ENCODE results near the gene GLTP.
"Not testable (repeated sequence)": the region's sequence is repeated elsewhere in the genome, so short reads cannot be mapped to it uniquely, and the experiment has no call there.

Gene GLTP

DNA sequence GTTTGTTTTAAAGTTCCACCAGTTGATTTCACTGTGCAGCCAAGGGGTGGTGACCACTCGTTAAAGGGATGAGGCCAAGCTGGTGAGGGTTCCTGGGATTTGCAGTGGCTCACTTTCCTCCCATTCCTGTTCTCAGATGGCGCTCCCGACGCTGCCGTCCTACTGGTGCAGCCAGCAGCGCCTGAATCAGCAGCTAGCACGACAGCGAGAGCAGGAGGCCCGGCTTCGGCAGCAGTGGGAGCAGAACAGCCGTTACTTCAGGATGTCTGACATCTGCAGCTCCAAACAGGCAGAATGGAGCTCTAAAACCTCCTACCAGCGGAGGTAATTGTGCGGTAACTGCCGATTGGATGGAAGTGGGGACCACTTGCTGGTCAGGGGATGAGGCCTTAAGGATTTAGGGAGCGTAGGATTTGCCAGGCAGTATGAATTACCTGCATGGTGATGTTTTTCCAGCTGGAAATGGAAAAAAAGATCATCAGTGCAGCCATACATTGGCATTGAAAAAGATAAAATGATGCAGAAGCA lies 22.6 kb upstream of the GLTP start:
- DNase-seq (no peak), ATAC-seq (no peak)

DNA sequence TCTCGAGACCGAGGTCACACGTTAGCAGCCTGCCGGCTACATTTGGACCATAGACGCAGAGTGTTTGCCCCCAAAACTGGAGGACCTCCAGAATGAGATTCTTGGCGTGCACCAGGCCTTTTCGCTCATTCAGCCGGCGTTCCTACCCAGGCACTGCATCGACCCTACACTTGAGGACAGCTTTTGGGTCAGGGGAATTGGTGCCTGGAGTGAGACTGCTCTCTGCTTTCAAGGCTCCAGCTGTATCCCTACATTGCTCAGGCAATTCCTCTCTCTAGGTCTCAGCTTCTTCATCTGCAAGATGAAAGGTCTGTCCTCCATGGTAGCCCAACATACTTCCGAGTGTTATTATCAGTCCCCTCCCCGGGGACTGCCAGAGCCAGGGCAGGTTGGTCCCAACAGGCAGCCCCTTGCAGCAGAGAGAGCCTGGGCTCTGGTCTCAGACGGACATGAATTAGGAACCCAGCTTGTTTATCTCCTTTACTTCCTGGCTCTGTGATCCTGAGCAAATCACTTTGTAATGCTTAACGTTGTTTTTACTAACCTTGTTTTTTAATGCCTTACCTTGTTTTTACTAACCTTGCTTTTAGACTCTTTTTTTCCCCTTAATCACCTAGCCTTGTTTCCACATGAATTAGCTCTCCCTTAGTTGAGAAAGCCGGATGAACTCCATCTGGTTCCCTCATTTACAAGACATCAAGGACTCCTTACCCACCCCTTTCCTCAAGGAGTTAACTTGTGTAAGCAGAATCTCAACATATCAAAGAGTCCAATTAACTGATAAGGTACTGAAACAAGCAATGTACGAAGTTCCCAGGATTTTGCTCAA lies 20.6 kb upstream of the GLTP start:
- DNase-seq (peak; percentile 16), ATAC-seq (peak; percentile 26)

DNA sequence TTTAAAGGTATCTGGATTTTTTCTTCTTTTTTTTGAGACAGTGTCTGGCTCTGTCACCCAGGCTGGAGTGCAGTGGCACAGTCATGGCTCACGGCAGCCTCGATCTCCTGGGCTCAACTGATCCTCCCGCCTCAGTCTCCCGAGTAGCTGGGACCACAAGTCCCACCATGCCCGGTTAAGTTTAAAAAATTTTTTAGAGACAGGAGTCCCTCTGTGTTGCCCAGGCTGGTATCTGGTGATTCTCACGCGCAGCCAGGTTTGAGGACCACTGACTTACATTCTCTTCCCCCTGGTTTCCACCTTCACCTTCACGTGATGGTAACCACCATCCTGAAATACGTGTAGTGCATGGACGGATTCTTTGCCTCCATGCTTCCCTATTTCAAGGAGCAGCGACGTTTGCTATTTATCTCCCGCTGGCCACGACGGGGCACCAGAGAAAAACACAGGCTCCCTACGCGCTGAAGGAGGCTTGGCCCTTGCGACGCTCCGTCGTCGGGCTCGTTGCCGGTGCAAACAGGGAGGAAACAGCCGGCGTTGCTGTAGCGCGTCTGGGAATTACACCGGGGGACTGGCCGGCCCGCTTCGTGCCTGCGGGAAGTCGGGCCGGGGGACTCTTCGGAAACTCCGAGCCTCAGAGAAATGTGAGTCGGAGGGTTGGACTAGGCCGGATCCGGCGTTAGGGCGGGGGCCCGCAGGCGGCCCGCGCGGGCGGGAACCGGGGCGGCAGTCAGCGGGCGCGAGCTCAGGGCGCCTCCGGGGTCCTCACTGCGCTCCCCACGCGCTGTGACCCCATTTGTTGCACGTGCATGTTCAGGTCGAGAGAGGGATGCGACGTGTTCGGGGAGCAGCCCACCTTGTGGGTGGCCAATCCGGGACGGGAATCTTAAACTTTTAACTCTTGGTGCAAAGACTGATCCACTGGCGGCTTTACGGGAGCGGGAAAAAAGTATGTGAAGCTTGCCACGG lies 19.7 kb upstream of the GLTP start, which contains the start of gene TCHP:
TCHP (plus strand) TSS at position 492 of the 969 bp plus-strand sequence. CDS start 2,753 bp downstream, outside the sequence.
- peak; percentile 75 for DNase-seq
- ATAC-seq = peak; percentile 86

GRCh38 chr12:109899345-109899744 lies 19.0 kb upstream of the GLTP start:
- not testable (repeated sequence) for ATAC-seq, DNase-seq

GRCh38 chr12:109897029-109897428 lies 16.7 kb upstream of the GLTP start:
- DNase-seq = no peak
- no peak for ATAC-seq

GRCh38 chr12:109896188-109896587 lies 15.8 kb upstream of the GLTP start:
- no peak for ATAC-seq
- DNase-seq = no peak

DNA sequence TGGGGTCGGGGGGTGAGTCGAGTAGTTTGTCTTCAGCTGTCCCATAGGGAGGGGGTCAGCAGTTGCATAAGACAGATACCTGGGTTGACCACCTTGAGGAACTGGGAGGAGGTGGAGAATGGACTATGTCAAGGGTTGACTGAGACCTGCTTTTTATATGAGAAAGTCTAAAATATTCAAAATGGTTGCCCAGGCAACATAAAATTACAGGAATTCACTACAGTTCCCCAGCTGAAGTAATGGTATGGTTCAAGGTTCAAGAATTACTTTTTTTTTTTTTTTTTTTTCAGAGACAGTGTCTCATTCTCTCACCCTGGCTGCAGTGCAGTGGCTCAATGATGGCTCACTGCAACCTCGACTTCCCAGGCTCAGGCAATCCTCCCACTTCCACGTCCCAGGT lies 14.6 kb upstream of the GLTP start:
- no peak for ATAC-seq
- no peak for DNase-seq

DNA sequence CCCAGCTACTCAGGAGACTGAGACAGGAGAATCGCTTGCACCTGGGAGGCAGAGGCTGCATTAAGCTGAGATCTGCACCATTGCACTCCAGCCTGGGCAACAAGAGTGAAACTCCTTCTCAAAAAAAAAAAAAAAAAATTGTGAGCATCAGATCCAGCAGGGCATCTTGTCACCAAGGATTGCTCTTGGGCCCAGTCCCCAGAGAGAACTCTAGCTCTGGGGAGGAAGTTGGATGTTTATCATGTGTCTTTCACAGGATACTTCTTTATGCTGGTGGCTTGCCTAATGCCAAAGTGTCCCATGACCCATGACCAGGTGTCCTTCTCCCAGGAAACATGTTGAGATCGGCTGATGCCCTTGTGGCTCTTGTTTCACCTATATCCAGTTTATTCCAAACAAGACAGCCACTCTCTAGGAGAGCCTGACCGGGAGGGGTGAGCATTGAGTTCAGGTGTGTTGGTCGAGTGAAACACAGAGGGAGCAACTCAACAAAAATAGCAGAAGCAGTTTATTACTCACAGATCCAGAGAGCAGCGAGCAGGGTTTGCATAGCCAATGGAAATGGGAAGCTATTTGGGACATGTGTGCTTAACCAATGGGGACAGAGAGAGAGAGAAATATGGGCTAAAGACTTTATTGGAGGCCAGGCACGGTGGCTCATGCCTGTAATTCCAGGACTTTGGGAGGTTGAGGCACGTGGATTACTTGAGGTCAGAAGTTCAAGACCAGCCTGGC lies 13.1 kb upstream of the GLTP start:
- ATAC-seq (no peak), DNase-seq (no peak)

GRCh38 chr12:109892748-109893147 lies 12.4 kb upstream of the GLTP start:
- DNase-seq (no peak), ATAC-seq (peak; percentile 19)

DNA sequence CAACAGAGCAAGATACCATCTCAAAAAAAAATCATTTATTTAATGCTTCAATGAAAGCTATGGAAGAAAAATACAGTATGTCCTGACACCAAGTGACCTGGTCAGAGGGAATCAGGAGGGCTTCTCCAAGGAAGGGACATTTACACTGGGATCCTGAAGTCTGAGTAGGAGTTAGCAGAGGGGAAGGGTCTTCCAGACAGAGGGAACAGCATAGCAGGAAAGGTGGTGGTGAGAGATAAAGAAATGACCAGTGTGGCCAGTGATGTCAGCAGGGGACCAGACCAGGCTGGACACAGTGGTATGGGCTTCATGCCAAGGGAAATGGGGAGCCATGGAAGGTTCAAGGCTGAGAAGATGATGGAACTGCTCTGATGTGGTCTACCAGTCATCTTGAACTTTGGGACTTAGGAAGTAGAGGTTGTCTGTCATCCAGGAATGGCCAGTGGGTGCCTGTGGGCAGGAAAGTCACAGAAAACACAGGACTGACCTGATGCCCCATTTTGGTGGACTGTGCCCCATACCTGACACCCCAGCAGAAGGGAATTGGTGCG lies 11.9 kb upstream of the GLTP start:
- no peak for ATAC-seq

DNA sequence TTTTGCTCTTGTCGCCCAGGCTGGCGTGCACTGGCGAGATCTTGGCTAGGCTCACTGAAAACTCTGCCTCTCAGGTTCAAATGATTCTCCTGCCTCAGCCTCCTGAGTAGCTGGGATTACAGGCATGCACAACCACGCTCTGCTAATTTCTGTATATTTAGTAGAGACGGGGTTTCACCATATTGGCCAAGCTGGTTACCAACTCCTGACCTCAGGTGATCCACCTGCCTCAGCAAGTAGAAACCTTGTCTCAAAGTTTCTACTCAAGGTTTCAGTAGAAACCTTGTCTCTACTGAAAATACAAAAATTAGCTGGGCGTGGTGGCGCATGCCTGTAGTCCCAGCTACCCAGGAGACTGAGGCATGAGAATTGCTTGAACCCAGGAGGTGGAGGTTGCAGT lies 11.4 kb upstream of the GLTP start:
- ATAC-seq = not testable (repeated sequence)

More for the DNA sequence above, 11.9 kb upstream of the GLTP start:
- no peak for DNase-seq

DNA sequence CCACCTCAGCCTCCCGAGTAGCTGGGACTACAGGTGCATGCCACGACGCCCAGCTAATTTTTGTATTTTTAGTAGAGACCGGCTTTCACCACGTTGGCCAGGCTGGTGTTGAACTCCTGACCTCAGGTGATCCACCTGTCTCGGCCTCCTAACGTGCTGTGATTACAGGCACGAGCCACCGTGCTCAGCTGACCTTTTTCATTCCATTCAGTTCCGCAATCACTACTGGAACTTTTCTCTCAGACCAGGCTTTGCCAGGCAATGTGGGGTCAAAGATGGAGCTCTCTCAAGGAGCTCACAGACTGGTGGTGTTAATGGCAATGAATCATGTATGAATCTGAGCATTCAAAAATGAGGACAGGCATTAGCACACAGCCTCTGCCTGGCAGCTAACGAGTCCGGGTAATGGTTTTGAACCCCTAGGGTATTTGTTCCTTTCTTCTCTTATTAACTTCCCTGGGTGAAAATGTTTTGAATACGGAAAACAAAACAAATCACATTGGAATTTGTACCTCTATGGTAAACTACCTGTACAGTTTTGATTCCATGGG lies 10.4 kb upstream of the GLTP start:
- ATAC-seq (no peak), DNase-seq (no peak)

More for the DNA sequence above, 11.4 kb upstream of the GLTP start:
- not testable (repeated sequence) for DNase-seq

DNA sequence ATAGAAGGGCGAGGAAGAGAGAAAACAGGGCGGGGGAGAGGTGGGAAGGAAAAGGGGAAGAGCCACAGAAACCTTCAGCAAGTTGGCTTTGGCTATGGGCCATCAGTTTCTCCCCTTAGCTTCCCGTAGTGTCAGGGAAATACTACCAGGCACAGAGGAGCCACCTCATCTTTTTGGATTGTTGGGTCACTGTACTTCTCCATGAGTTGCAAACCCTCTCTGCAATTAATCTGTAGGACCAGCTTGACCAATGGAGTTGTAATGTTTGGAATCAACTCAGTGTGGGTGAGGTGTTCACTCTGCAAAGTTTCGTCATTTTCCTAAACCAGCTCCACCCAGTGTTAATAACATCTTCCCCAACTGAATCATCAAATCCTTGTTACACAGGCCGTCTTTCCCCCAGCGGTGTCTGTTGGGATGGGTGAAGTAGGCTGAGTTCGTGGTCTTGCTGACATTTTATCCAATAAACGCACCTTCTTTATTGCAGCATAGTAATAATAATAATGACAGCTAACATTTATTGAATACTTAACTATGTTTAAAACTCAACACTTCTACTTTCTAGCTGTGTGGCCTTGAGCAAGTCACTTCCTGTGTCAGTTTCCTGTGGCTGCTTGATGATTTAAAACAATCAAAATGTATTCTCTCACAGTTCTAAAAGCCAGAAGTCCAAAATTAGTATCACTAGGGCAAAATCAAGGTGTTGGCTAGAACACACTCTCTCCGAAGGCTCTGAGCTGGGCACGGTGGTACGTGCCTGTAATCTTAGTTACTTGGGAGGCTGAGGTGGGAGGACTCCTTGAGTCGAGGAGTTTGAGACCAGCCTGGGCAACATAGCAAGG lies 8.1 kb upstream of the GLTP start:
- ATAC-seq (peak; percentile 78), DNase-seq (peak; percentile 29)

DNA sequence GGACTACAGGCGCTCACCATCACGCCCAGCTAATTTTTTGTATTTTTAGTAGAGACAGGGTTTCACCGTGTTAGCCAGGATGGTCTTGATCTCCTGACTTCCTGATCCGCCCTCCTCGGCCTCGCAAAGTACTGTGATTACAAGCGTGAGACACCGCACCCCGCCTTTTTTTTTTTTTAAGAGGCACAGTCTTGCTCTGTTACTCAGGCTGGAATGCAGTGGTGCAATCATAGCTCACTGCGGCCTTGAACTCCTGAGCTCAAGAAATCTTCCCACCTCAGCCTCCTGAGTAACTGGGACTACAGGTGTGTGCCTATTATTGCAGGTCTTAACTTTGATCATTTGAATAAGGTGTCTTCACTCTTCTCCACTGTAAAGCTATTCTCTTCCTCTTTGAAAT lies 5.3 kb upstream of the GLTP start:
- no peak for DNase-seq
- no peak for ATAC-seq

DNA sequence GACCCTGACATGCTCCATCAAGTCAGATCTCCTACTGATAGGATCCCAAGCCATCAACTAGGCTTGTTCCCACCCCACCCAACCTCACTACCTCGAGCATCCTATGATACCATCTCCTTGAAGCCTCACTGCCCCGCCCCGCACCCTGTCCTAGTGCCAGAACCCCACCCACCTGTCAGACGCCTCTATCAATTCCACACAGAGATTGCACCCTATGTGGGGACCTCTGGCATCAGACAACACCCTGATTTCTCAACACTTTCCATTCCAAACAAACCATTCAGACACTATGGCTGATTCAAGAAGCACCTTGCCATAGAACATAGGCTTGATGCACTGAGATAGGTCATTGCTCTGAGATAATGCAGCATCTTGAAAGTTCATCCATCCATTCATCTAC lies 3.1 kb upstream of the GLTP start:
- ATAC-seq (no peak), DNase-seq (no peak)

- no peak for ATAC-seq
- no peak for DNase-seq
Observed at GRCh38 chr12:109881752-109882151, 1.4 kb upstream of the GLTP start.

- ATAC-seq = no peak
- no peak for DNase-seq
Observed at GRCh38 chr12:109880938-109881337, 597 bp upstream of the GLTP start.

DNA sequence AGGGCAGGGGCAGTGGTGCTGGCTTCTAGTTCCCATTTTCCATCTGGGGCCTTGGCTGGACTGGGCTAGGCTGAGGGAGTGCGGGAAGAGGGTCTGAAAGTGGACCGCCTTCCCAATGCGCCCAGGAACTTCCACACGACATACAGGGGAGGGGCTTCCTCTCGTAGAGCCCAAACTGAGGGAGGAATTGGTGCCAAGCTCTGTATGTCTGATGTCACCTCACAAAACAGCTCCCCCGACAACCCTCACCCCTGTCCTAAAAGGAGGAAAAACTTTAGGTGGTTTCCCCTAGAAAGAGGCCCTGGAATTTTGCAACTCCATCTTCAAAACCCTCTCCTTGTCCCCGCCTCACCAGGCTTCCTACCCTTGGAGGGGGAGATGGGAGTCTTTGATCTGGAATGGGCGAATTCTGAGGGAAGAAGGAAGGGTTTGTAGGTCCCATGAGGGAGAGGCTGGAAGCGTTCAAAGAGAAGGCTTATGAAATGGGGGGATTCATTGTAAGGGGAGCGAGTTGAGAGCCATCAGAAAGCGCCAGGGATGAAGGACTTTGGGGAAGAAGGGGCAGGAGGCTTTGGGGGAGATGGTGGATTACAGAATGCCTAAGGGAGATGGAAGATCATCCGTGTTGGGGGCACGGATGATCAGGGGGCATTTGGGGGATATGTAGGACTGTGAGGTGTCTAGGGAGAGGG lies 844 bp downstream of the GLTP start:
- DNase-seq (no peak), ATAC-seq (no peak)

GRCh38 chr12:109878749-109879148 lies 1.6 kb downstream of the GLTP start:
- ATAC-seq (no peak), DNase-seq (no peak)

DNA sequence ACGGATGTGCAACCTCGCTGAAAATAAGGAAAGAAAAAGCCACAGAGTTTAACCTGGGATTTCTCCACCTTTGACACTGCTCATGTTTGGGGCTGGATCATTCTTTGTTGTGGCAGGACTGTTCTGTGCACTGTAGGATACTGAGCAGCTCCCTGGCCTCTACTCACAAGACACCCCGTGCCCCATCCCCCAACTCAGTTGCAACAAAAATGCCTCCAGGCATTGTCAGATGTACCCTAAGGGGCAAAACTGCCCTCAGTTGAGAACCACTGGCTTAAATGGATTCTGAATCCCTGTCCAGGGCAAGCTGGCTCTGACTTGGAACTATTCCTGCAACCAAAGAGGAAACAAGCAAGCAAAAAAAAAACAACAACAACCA lies 2.1 kb downstream of the GLTP start:
- DNase-seq (no peak), ATAC-seq (no peak)

Data from stimulated activated naive CD8-positive, alpha-beta T cell treated with anti-CD3 and anti-CD28 coated beads, Interleukin-15, Interleukin-2, amounts not matched to agents 100 U/mL and 50 U/mL, for 24 hours (primary cell).